IPS-NIHi11 (cell line): Measurements from ENCODE around the gene HAVCR2.

Source experiments
- DNase-seq: peaks from one replicate; pipeline ENCODE4 v3.0.0; 2012; ENCODE audit warnings: mixed read lengths, low spot score

The HAVCR2 gene

GRCh38 chr5:157108976-157109375, at the start of gene HAVCR2:
Gene HAVCR2 (minus strand): TSS chr5:157109044. CDS start chr5:157108983, 61 bp downstream.
- no peak for DNase-seq

DNA sequence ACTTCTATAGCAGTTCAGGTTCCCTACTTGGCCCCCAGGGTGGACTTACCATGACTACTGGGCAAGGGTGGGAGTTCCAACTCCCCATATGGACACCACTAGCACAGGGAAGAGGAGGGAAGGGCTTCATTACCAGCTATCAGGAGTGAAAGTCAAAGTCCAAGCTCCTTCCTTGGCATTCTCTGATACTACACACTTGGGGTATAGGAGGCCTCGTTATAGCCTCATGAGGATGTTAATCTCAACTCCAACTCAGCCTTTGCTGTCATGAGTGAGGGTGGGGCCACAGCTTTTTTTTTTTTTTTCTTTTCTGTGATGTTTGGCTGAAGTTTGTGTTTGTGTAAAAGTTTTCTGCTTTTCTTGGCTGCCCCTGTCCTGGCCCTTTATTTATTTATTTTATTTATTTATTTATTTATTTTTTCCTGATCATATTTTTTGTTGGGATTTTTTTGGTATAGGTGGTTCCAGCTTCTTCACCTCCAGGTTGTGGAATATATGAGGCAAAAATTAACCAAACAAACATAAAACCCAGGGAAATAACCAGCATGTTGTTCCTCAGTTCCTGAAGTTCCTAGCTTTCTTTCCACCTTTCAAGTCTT, 48.5 kb upstream of the HAVCR2 start:
- no peak for DNase-seq

GRCh38 chr5:157155297-157155696, 46.5 kb upstream of the HAVCR2 start:
- no peak for DNase-seq

DNA sequence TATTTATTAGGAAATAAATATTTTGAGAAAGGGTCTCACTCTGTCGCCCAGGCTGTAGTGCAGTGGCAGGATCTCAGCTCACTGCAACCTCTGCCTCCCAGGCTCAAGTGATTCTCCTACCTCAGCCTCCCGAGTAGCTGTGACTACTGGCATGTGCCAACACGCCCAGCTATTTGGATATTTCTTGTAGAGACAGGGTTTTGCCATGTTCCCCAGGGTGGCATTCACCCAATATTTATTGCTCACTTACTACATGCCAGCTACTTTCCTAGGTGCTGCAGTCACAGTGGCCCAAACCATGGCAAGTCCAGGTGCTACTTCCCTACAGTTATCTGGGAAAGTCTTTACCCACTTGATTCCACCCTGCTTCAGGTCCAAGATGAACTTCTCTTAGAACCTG, 42.2 kb upstream of the HAVCR2 start:
- no peak for DNase-seq

DNA sequence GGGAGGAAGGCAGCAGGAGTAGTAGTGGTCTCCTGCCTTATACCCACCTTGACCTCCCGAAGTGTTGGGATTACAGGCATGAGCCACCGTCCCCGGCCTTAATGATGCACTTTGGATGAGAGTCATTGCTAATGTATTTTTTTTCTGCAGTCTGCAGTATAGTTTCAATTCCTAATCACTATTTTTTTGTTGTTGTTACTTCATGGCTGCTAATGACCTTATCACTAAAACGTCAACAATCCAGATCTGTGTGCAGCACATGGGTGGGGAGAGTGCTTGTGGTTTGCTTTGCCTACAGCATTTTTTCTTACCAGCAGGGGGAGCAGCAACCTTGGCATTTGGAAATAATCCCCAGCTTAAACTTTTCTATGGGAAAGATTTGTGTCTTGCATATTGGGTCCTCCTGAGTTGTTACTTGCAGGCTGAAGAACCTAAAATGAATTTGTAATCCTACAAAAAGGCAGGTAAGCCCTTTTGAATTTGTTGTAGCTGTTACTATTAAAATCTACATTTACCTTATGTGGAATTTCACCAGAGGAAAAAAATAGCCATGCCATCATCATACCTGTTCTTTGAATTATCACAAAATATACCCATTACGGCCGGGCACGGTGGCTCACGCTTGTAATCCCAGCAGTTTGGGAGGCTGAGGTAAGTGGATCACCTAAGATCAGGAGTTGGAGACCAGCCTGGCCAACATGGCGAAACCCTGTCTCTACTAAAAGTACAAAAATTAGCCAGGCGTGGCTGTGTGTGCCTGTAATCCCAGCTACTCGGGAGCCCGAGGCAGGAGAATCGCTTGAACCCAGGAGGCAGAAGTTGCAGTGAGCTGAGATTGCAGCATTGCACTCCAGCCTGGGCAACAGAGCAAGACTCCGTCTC, 40.1 kb upstream of the HAVCR2 start:
- DNase-seq: peak; percentile 72

DNA sequence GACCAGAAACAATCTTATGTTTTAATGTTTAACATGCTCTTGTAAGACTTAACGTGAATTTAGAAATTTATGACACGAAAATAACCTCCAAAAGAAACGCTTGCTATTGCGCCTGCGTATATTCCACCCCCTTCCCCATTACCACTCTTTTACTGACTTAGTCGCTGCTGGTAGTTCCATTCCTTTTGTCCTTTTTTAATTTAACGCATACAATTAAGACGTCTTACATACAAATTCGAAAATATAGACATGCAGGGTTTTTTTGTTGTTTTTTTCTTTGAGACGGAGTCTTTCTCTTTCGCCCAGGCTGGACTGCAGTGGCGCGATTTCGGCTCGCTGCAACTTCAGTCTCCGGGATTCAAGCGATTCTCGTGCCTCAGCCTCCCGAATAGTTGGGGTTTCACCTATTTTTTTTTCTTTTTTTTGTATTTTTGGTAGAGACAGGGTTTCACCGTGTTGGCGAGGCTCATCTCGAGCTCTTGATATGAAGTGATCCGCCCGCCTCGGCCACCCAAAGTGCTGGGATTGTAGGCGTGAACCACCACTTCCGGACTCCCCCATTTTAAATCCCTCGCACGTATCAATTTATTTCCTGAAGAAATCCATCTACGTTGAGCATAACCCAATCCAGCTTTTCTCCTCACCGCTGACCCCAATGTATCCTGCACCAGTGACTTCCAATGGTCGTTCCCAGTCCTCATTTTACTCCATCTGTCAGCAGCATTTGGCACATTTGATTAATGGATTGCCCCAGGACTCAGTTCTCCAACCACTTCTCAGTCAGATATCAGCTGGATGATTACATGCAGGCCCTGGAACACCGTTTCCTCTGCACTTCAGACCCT, 34.5 kb upstream of the HAVCR2 start:
- peak; percentile 58 for DNase-seq

GRCh38 chr5:157142317-157143126, 33.7 kb upstream of the HAVCR2 start, which contains the start of gene MED7:
Gene MED7 (minus strand): TSS chr5:157142865. CDS start chr5:157139431, 3,434 bp downstream.
- peak; percentile 97 for DNase-seq

GRCh38 chr5:157137691-157138090, 28.8 kb upstream of the HAVCR2 start:
- no peak for DNase-seq

GRCh38 chr5:157132281-157132612, 23.4 kb upstream of the HAVCR2 start:
- DNase-seq: no peak

DNA sequence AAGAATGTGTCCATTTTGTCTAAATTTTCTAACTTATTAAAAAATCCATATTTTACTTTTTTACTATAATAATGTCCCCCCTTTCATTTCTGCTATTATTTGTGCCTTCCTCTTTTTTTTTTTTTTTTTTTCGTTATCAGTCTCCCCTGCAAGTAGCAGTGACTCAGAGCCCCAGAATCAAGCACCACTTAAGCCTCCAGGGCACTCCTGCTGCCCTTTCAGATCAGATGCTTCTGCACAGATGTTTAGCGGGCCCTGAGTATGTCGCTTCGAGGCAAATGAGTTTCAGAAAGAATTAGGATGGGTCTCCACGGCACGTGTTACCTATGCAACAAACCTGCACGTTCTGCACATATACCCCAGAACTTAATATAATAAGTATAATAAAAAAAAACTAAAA, 22.1 kb upstream of the HAVCR2 start:
- DNase-seq: no peak

DNA sequence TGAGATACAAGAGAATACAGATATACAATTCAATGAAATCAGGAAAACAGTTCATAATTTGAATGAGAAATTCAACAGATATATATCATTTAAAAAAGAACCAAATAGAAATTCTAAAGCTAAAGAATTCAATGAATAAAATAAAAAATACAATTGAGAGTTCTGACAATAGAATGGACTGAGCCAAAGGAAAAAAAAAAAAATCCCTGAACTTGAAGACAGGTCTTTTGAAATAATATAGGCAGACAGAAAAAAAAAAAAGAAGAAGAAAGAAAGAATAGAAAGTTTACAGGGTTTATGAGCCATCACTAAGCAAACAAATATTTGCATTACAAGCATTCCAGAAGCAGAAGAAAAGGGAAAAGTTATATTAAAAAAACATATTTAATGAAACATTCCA, 12.9 kb upstream of the HAVCR2 start:
- no peak for DNase-seq

GRCh38 chr5:157120102-157120501, 11.3 kb upstream of the HAVCR2 start:
- DNase-seq: no peak

GRCh38 chr5:157116483-157116954, 7.7 kb upstream of the HAVCR2 start:
- DNase-seq: no peak

GRCh38 chr5:157115502-157115901, 6.7 kb upstream of the HAVCR2 start:
- no peak for DNase-seq

- DNase-seq: no peak
These were observed 6.2 kb upstream of the HAVCR2 start for GRCh38 chr5:157115012-157115411.

- no peak for DNase-seq
These were observed 4.2 kb upstream of the HAVCR2 start for GRCh38 chr5:157113002-157113401.

GRCh38 chr5:157109744-157110143, 900 bp upstream of the HAVCR2 start:
- no peak for DNase-seq

GRCh38 chr5:157107508-157107907, 1.3 kb downstream of the HAVCR2 start:
- DNase-seq: no peak

GRCh38 chr5:157106630-157107461, 2.0 kb downstream of the HAVCR2 start:
- DNase-seq: no peak

- DNase-seq: no peak
These were observed 8.6 kb downstream of the HAVCR2 start for GRCh38 chr5:157100140-157100679.
